Measurements from ENCODE around the gene PTPN21.
A peak's percentile ranks its signal among the peaks of the same experiment; 100 is the strongest.

The PTPN21 gene

GRCh38 chr14:88551980-88552431 lies 2.8 kb downstream of the PTPN21 start:
- Histone ChIP-seq H3K36me3 (ENCODE audit: control insufficient read depth, insufficient read depth, low read length) (peaks cover 29% of the 10 kb centered on the region), H3K4me3 (ENCODE audit: low read depth, low read length) (peak overlapping the region; percentile 99), H3K27me3 (ENCODE audit: control insufficient read depth, insufficient read depth, low read length) (peaks cover 20% of the 10 kb centered on the region), H3K9ac (ENCODE audit: low read depth, low read length) (no peak overlapping the region), H3K9me3 (ENCODE audit: control insufficient read depth, insufficient read depth, low read length) (no peaks in the 10 kb centered on the region), H3K27ac (ENCODE audit: low read depth, low read length) (peak overlapping the region; percentile 2), H3K4me1 (ENCODE audit: control insufficient read depth, insufficient read depth, low read length) (peaks cover 22% of the 10 kb centered on the region)

- peak overlapping the region; percentile 32; the same call in 1 of the 2 replicates for H3K9ac ChIP-seq (ENCODE audit: low read depth, low read length)
- H3K27me3 ChIP-seq (ENCODE audit: control insufficient read depth, insufficient read depth, low read length) = peaks cover 20% of the 10 kb centered on the region
- H3K4me3 ChIP-seq (ENCODE audit: low read depth, low read length) = peak overlapping the region; percentile 99
- H3K4me1 ChIP-seq (ENCODE audit: control insufficient read depth, insufficient read depth, low read length) = peaks cover 19% of the 10 kb centered on the region
- H3K9me3 ChIP-seq (ENCODE audit: control insufficient read depth, insufficient read depth, low read length) = no peaks in the 10 kb centered on the region
- peak overlapping the region; percentile 10 for H3K27ac ChIP-seq (ENCODE audit: low read depth, low read length)
- peaks cover 35% of the 10 kb centered on the region for H3K36me3 ChIP-seq (ENCODE audit: control insufficient read depth, insufficient read depth, low read length)
These were observed 3.5 kb downstream of the PTPN21 start for GRCh38 chr14:88551094-88551870.

- Histone ChIP-seq H3K4me1 (ENCODE audit: control insufficient read depth, insufficient read depth, low read length) (peaks cover 11% of the 10 kb centered on the region), H3K9me3 (ENCODE audit: control insufficient read depth, insufficient read depth, low read length) (no peaks in the 10 kb centered on the region), H3K27ac (ENCODE audit: low read depth, low read length) (no peak overlapping the region), H3K9ac (ENCODE audit: low read depth, low read length) (no peak overlapping the region), H3K36me3 (ENCODE audit: control insufficient read depth, insufficient read depth, low read length) (peaks cover 40% of the 10 kb centered on the region), H3K4me3 (ENCODE audit: low read depth, low read length) (no peak overlapping the region), H3K27me3 (ENCODE audit: control insufficient read depth, insufficient read depth, low read length) (peaks cover 20% of the 10 kb centered on the region)
These were observed 4.7 kb downstream of the PTPN21 start for GRCh38 chr14:88550078-88550477.

GRCh38 chr14:88547386-88547780 lies 7.4 kb downstream of the PTPN21 start:
- Histone ChIP-seq H3K9me3 (ENCODE audit: control insufficient read depth, insufficient read depth, low read length) (no peaks in the 10 kb centered on the region), H3K27ac (ENCODE audit: low read depth, low read length) (no peak overlapping the region), H3K4me3 (ENCODE audit: low read depth, low read length) (no peak overlapping the region), H3K9ac (ENCODE audit: low read depth, low read length) (no peak overlapping the region), H3K4me1 (ENCODE audit: control insufficient read depth, insufficient read depth, low read length) (no peaks in the 10 kb centered on the region), H3K36me3 (ENCODE audit: control insufficient read depth, insufficient read depth, low read length) (peaks cover 44% of the 10 kb centered on the region), H3K27me3 (ENCODE audit: control insufficient read depth, insufficient read depth, low read length) (peaks cover 4% of the 10 kb centered on the region)

GRCh38 chr14:88546621-88547385 lies 8.0 kb downstream of the PTPN21 start:
- no peak overlapping the region for H3K27ac ChIP-seq (ENCODE audit: low read depth, low read length)
- H3K36me3 ChIP-seq (ENCODE audit: control insufficient read depth, insufficient read depth, low read length) = peaks cover 47% of the 10 kb centered on the region
- no peaks in the 10 kb centered on the region for H3K27me3 ChIP-seq (ENCODE audit: control insufficient read depth, insufficient read depth, low read length)
- no peaks in the 10 kb centered on the region for H3K4me1 ChIP-seq (ENCODE audit: control insufficient read depth, insufficient read depth, low read length)
- H3K4me3 ChIP-seq (ENCODE audit: low read depth, low read length) = no peak overlapping the region
- no peaks in the 10 kb centered on the region for H3K9me3 ChIP-seq (ENCODE audit: control insufficient read depth, insufficient read depth, low read length)
- no peak overlapping the region for H3K9ac ChIP-seq (ENCODE audit: low read depth, low read length)

- H3K27me3 ChIP-seq (ENCODE audit: control insufficient read depth, insufficient read depth, low read length) = no peaks in the 10 kb centered on the region
- H3K4me1 ChIP-seq (ENCODE audit: control insufficient read depth, insufficient read depth, low read length) = no peaks in the 10 kb centered on the region
- H3K9ac ChIP-seq (ENCODE audit: low read depth, low read length) = no peak overlapping the region
- no peak overlapping the region for H3K4me3 ChIP-seq (ENCODE audit: low read depth, low read length)
- no peak overlapping the region for H3K27ac ChIP-seq (ENCODE audit: low read depth, low read length)
- no peaks in the 10 kb centered on the region for H3K9me3 ChIP-seq (ENCODE audit: control insufficient read depth, insufficient read depth, low read length)
- peaks cover 51% of the 10 kb centered on the region for H3K36me3 ChIP-seq (ENCODE audit: control insufficient read depth, insufficient read depth, low read length)
These were observed 9.6 kb downstream of the PTPN21 start for GRCh38 chr14:88545256-88545655.

GRCh38 chr14:88542857-88543795 lies 11.7 kb downstream of the PTPN21 start:
- no peaks in the 10 kb centered on the region for H3K9me3 ChIP-seq (ENCODE audit: control insufficient read depth, insufficient read depth, low read length)
- H3K9ac ChIP-seq (ENCODE audit: low read depth, low read length) = no peak overlapping the region
- H3K4me3 ChIP-seq (ENCODE audit: low read depth, low read length) = no peak overlapping the region
- H3K4me1 ChIP-seq (ENCODE audit: control insufficient read depth, insufficient read depth, low read length) = no peaks in the 10 kb centered on the region
- H3K27me3 ChIP-seq (ENCODE audit: control insufficient read depth, insufficient read depth, low read length) = no peaks in the 10 kb centered on the region
- no peak overlapping the region for H3K27ac ChIP-seq (ENCODE audit: low read depth, low read length)
- H3K36me3 ChIP-seq (ENCODE audit: control insufficient read depth, insufficient read depth, low read length) = peaks cover 34% of the 10 kb centered on the region

- no peak overlapping the region for H3K27ac ChIP-seq (ENCODE audit: low read depth, low read length)
- no peaks in the 10 kb centered on the region for H3K9me3 ChIP-seq (ENCODE audit: control insufficient read depth, insufficient read depth, low read length)
- H3K9ac ChIP-seq (ENCODE audit: low read depth, low read length) = no peak overlapping the region
- H3K4me1 ChIP-seq (ENCODE audit: control insufficient read depth, insufficient read depth, low read length) = no peaks in the 10 kb centered on the region
- H3K27me3 ChIP-seq (ENCODE audit: control insufficient read depth, insufficient read depth, low read length) = no peaks in the 10 kb centered on the region
- peaks cover 24% of the 10 kb centered on the region; the same call in 1 of the 2 replicates for H3K36me3 ChIP-seq (ENCODE audit: control insufficient read depth, insufficient read depth, low read length)
- H3K4me3 ChIP-seq (ENCODE audit: low read depth, low read length) = no peak overlapping the region
These were observed 13.5 kb downstream of the PTPN21 start for GRCh38 chr14:88541324-88541723.

GRCh38 chr14:88535813-88536212 lies 19.0 kb downstream of the PTPN21 start:
- H3K4me1 ChIP-seq (ENCODE audit: control insufficient read depth, insufficient read depth, low read length) = peaks cover 6% of the 10 kb centered on the region; the same call in 1 of the 2 replicates
- no peak overlapping the region for H3K27ac ChIP-seq (ENCODE audit: low read depth, low read length)
- H3K9ac ChIP-seq (ENCODE audit: low read depth, low read length) = no peak overlapping the region

GRCh38 chr14:88535149-88535548 lies 19.7 kb downstream of the PTPN21 start:
- H3K4me3 ChIP-seq (ENCODE audit: low read depth, low read length) = no peak overlapping the region
- H3K27ac ChIP-seq (ENCODE audit: low read depth, low read length) = no peak overlapping the region
- peaks cover 6% of the 10 kb centered on the region; the same call in 1 of the 2 replicates for H3K4me1 ChIP-seq (ENCODE audit: control insufficient read depth, insufficient read depth, low read length)
- H3K9ac ChIP-seq (ENCODE audit: low read depth, low read length) = no peak overlapping the region
- H3K9me3 ChIP-seq (ENCODE audit: control insufficient read depth, insufficient read depth, low read length) = no peaks in the 10 kb centered on the region
- peaks cover 22% of the 10 kb centered on the region for H3K36me3 ChIP-seq (ENCODE audit: control insufficient read depth, insufficient read depth, low read length)
- H3K27me3 ChIP-seq (ENCODE audit: control insufficient read depth, insufficient read depth, low read length) = no peaks in the 10 kb centered on the region

More at GRCh38 chr14:88535813-88536212, 19.0 kb downstream of the PTPN21 start:
- Histone ChIP-seq H3K4me3 (ENCODE audit: low read depth, low read length) (no peak overlapping the region), H3K27me3 (ENCODE audit: control insufficient read depth, insufficient read depth, low read length) (no peaks in the 10 kb centered on the region), H3K36me3 (ENCODE audit: control insufficient read depth, insufficient read depth, low read length) (peaks cover 24% of the 10 kb centered on the region), H3K9me3 (ENCODE audit: control insufficient read depth, insufficient read depth, low read length) (no peaks in the 10 kb centered on the region)

Data from HUES48 (cell line).